ENCODE data around the gene EPS15. TPM values are rescaled to one million over a fixed set of nuclear protein-coding genes. Genes with fewer than 3 reads are reported as not detected.

EPS15 gene
- total and polyA plus RNA-seq, 2 donors (not counting 1 experiment from before 2014, with no cell fraction given): 40.3 to 151 TPM

DNA sequence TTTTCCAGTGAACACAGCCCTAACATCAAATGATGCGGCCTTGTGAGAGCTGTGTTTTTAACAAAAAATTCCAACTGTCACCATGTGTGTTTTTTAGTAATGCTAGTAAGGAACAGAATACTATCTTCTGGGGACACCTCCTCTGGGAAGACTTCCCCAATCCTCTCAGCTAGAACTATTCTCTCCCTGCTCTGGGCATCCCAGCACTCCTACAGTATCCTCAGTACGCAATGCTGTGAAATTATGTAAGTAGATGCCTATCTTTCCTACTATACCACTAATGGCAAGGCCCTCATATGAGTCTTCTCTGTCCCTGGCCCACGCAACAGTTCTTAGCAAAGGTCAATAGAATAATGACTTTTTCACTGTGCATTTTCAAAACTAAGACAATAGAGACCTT lies 169.2 kb downstream of the EPS15 start:
- no peak overlapping the region for H3K4me3 ChIP-seq (ENCODE audit: control extremely low read depth in 1 of 5, extremely low read depth in 1 of 5, insufficient read depth in 1 of 5, low read depth in 2 of 5, low read length in 4 of 5)
- H3K36me3 ChIP-seq (replicated peaks in 1 of 2; ENCODE audit: control extremely low read depth in 1 of 2, control insufficient read depth in 1 of 2, extremely low read depth in 1 of 2, insufficient read depth in 2 of 2, low read length in 1 of 2): peaks cover 1 to 7% of the 10 kb centered on the region in 2 experiments
- Mint-ChIP-seq H3K27me3 (peaks cover 12% of the 10 kb centered on the region), H3K4me3 (no peak overlapping the region), H3K9me3 (ENCODE audit: insufficient read depth) (no peaks in the 10 kb centered on the region), H3K4me1 (peaks cover 4% of the 10 kb centered on the region), H3K27ac (no peak overlapping the region)
- peaks cover 0 to 15% (median 7%) of the 10 kb centered on the region in 4 experiments for H3K27me3 ChIP-seq (replicated peaks in 1 of 4; ENCODE audit: control extremely low read depth in 1 of 4, control insufficient read depth in 3 of 4, insufficient read depth in 4 of 4, low read length in 3 of 4)
- ChIA-PET POLR2A (no interaction called here), CTCF (no interaction called here)
- no peaks in the 10 kb centered on the region for H3K9me3 ChIP-seq (ENCODE audit: control extremely low read depth in 1 of 3, control insufficient read depth in 2 of 3, insufficient read depth in 1 of 3, low read length in 2 of 3)
- TF ChIP-seq, protein P1, sequence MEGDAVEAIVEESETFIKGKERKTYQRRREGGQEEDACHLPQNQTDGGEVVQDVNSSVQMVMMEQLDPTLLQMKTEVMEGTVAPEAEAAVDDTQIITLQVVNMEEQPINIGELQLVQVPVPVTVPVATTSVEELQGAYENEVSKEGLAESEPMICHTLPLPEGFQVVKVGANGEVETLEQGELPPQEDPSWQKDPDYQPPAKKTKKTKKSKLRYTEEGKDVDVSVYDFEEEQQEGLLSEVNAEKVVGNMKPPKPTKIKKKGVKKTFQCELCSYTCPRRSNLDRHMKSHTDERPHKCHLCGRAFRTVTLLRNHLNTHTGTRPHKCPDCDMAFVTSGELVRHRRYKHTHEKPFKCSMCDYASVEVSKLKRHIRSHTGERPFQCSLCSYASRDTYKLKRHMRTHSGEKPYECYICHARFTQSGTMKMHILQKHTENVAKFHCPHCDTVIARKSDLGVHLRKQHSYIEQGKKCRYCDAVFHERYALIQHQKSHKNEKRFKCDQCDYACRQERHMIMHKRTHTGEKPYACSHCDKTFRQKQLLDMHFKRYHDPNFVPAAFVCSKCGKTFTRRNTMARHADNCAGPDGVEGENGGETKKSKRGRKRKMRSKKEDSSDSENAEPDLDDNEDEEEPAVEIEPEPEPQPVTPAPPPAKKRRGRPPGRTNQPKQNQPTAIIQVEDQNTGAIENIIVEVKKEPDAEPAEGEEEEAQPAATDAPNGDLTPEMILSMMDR (IDR thresholded peaks at IDR 0.05): no peak
- no peak for TF ChIP-seq EZH2 (IDR thresholded peaks at IDR 0.05; ENCODE audit: borderline replicate concordance, insufficient read depth, low read depth, low read length, poor library complexity, severe bottlenecking)
- no CpG with 5 or more reads among the region's 3 CpGs for WGBS (ENCODE audit: insufficient coverage)
- no peaks in the 10 kb centered on the region for H4K20me1 ChIP-seq (ENCODE audit: control insufficient read depth, insufficient read depth, low read length, poor library complexity, severe bottlenecking)
- no peak overlapping the region for H3K9ac ChIP-seq (ENCODE audit: low read length)
- peaks cover 0 to 3% of the 10 kb centered on the region in 2 donors for H3K4me1 ChIP-seq (ENCODE audit: control insufficient read depth in 2 of 2, insufficient read depth in 2 of 2, low read length in 2 of 2)
- intact Hi-C loops (cut with micrococcal nuclease): no loop called here
- ATAC-seq (ENCODE audit: low read depth): no peak
- no peak overlapping the region for H2AFZ ChIP-seq (ENCODE audit: insufficient read depth, low read depth, low read length, poor library complexity, severe bottlenecking)
- H3K27ac ChIP-seq (ENCODE audit: low read length in 2 of 2): no peak overlapping the region
- no peak for DNase-seq
- no peak overlapping the region for H3K4me2 ChIP-seq (replicated peaks; ENCODE audit: low read depth, low read length, poor library complexity, severe bottlenecking)
- H3K79me2 ChIP-seq (ENCODE audit: control insufficient read depth, insufficient read depth, low read length): no peaks in the 10 kb centered on the region

DNA sequence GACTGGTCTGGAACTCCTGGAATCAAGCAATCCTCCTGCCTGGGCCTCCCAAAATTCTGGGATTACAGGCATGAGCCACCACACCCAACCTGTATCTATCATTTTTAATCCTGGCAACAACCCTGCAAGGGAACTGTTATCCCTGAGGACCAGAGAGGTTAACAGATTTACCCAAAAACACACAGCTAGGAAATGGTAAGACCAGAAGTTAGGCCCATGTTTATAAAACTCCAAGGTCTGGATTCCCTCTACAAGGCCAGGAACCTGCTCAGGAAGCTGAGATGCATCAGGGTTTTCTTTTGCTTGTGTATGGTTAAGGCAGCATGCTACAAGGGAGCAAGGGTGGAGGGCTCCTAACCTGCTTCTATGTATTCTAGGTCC lies 170.9 kb downstream of the EPS15 start:
- Histone ChIP-seq H3K4me1 (ENCODE audit: control insufficient read depth in 2 of 2, insufficient read depth in 2 of 2, low read length in 2 of 2) (peaks cover 6 to 10% of the 10 kb centered on the region in 2 donors), H3K4me2 (replicated peaks; ENCODE audit: low read depth, low read length, poor library complexity, severe bottlenecking) (no peak overlapping the region), H3K9me3 (ENCODE audit: control extremely low read depth in 1 of 3, control insufficient read depth in 2 of 3, insufficient read depth in 1 of 3, low read length in 2 of 3) (no peaks in the 10 kb centered on the region), H3K4me3 (ENCODE audit: control extremely low read depth in 1 of 5, extremely low read depth in 1 of 5, insufficient read depth in 1 of 5, low read depth in 2 of 5, low read length in 4 of 5) (no peak overlapping the region), H3K27ac (ENCODE audit: low read length in 2 of 2) (no peak overlapping the region), H2AFZ (ENCODE audit: insufficient read depth, low read depth, low read length, poor library complexity, severe bottlenecking) (no peak overlapping the region), H3K9ac (ENCODE audit: low read length) (no peak overlapping the region), H4K20me1 (ENCODE audit: control insufficient read depth, insufficient read depth, low read length, poor library complexity, severe bottlenecking) (no peaks in the 10 kb centered on the region), H3K36me3 (replicated peaks in 1 of 2; ENCODE audit: control extremely low read depth in 1 of 2, control insufficient read depth in 1 of 2, extremely low read depth in 1 of 2, insufficient read depth in 2 of 2, low read length in 1 of 2) (no peaks in the 10 kb centered on the region), H3K27me3 (replicated peaks in 1 of 4; ENCODE audit: control extremely low read depth in 1 of 4, control insufficient read depth in 3 of 4, insufficient read depth in 4 of 4, low read length in 3 of 4) (peaks cover 0 to 30% (median 17%) of the 10 kb centered on the region in 4 experiments), H3K79me2 (ENCODE audit: control insufficient read depth, insufficient read depth, low read length) (no peaks in the 10 kb centered on the region)
- Mint-ChIP-seq H3K4me1 (peaks cover 12% of the 10 kb centered on the region), H3K4me3 (no peak overlapping the region), H3K27me3 (peaks cover 23% of the 10 kb centered on the region), H3K27ac (no peak overlapping the region), H3K9me3 (ENCODE audit: insufficient read depth) (no peaks in the 10 kb centered on the region)
- ATAC-seq (ENCODE audit: low read depth): no peak
- DNase-seq: no peak
- ChIA-PET POLR2A (no interaction called here), CTCF (interaction anchor here (0.7 kb wide), 1 partner anchor 48 kb away, joined by 4 read pairs; no protein-coding TSS in a partner anchor)
- intact Hi-C loops (cut with micrococcal nuclease): no loop called here
- TF ChIP-seq, protein P1 (IDR thresholded peaks at IDR 0.05): no peak
- no peak for TF ChIP-seq EZH2 (IDR thresholded peaks at IDR 0.05; ENCODE audit: borderline replicate concordance, insufficient read depth, low read depth, low read length, poor library complexity, severe bottlenecking)

All from B cell (primary cell).